ENCODE results near the gene LAMA3. TPM values are rescaled to one million over a fixed set of nuclear protein-coding genes. Genes with fewer than 3 reads are reported as not detected.

LAMA3 gene
- total and polyA plus RNA-seq, 10 of the 15 experiments (the other 5 are each of a cell fraction or from before 2014, with no cell fraction given), result 0.37 to 6.5 (median 5.4) TPM

GRCh38 chr18:23725351-23725750 lies 36.1 kb downstream of the LAMA3 start (continued):
- no peak for TF ChIP-seq ZNF592 (IDR thresholded peaks at IDR 0.05)
- TF ChIP-seq IKZF2 (IDR thresholded peaks at IDR 0.05), result no peak
- TF ChIP-seq EP300 (IDR thresholded peaks at IDR 0.05; ENCODE audit: borderline replicate concordance in 1 of 2, control insufficient read depth in 1 of 2, low read depth in 2 of 2, low read length in 2 of 2), result no peak
- TF ChIP-seq, protein P1, sequence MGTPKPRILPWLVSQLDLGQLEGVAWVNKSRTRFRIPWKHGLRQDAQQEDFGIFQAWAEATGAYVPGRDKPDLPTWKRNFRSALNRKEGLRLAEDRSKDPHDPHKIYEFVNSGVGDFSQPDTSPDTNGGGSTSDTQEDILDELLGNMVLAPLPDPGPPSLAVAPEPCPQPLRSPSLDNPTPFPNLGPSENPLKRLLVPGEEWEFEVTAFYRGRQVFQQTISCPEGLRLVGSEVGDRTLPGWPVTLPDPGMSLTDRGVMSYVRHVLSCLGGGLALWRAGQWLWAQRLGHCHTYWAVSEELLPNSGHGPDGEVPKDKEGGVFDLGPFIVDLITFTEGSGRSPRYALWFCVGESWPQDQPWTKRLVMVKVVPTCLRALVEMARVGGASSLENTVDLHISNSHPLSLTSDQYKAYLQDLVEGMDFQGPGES (IDR thresholded peaks at IDR 0.05), result no peak
- TF ChIP-seq ZBTB4 (CRISPR knock-in tag; IDR thresholded peaks at IDR 0.05), result no peak

Data from GM12878 (cell line).